H1 (cell line): ENCODE results near the gene IFIT2. TPM values are rescaled to one million over a fixed set of nuclear protein-coding genes. Genes with fewer than 3 reads are reported as not detected.

ENCODE experiments used
- CTCF ChIA-PET: fragments of 300-600 bp; sonication (Branson Sonifier 250); formaldehyde crosslinking; loops from one replicate; lab custom pipeline; 2021; ENCODE audit not compliant: partially characterized antibody; lab: Charles Lee
- POLR2A ChIA-PET: fragments of 300-600 bp; sonication (Branson Sonifier 250); formaldehyde crosslinking; loops from one replicate; lab custom pipeline; 2021; ENCODE audit warnings: inconsistent platforms; ENCODE audit not compliant: partially characterized antibody; lab: Charles Lee
- DNase-seq, 2 experiments: peaks; one replicate each; pipeline versions ENCODE4 v3.0.0 to v3.0.0-alpha.2; 2010 to 2022; ENCODE audit warnings: low spot score in 2 of 2, low read depth in 1 of 2, mixed read lengths in 1 of 2
- FAIRE-seq: peaks from 2 replicates; lab custom pipeline; 2011; peaks lifted over from hg19 to GRCh38; lab: Jason Lieb, UNC
- H2AFZ ChIP-seq: 2 replicates; pipeline ENCODE4 v1.8.1; 2012; ENCODE audit warnings: low read length, inconsistent platforms
- H2AK5ac ChIP-seq: 2 replicates; pipeline ENCODE4 v1.6.1; 2013; ENCODE audit warnings: low read depth, low read length
- H2BK120ac ChIP-seq: replicated peaks from 2 replicates; pipeline ENCODE3; 2013; ENCODE audit warnings: low read depth, low read length, inconsistent platforms
- H2BK12ac ChIP-seq: 2 replicates; pipeline ENCODE4 v1.6.1; 2013; ENCODE audit warnings: low read depth, low read length
- H2BK15ac ChIP-seq: 2 replicates; pipeline ENCODE4 v1.6.1; 2013; ENCODE audit warnings: low read length
- H2BK20ac ChIP-seq: 2 replicates; pipeline ENCODE4 v1.6.1; 2013; ENCODE audit warnings: low read length
- H2BK5ac ChIP-seq: 2 replicates; pipeline ENCODE4 v1.6.1; 2013; ENCODE audit warnings: low read depth, low read length
- H3K14ac ChIP-seq: 2 replicates; pipeline ENCODE4 v1.6.1; 2013; ENCODE audit warnings: inconsistent platforms; ENCODE audit not compliant: insufficient read length
- H3K18ac ChIP-seq: 2 replicates; pipeline ENCODE4 v1.6.1; 2013; ENCODE audit warnings: low read length; ENCODE audit errors: extremely low read depth
- H3K23ac ChIP-seq: 2 replicates; pipeline ENCODE4 v1.6.1; 2013; ENCODE audit warnings: inconsistent platforms; ENCODE audit not compliant: insufficient read length
- H3K23me2 ChIP-seq: 2 replicates; pipeline ENCODE4 v1.6.1; 2013; ENCODE audit warnings: low read depth, low read length
- H3K27ac ChIP-seq: 2 replicates; pipeline ENCODE4 v1.6.1; 2011; ENCODE audit warnings: low read depth, low read length, inconsistent platforms
- H3K27me3 ChIP-seq, 4 experiments: replicated peaks in 1 of 4; 1 replicate in 1 of 4; 2 replicates in 3 of 4; pipeline versions ENCODE4 v1.6.1 to v1.8.1; 2011 to 2013; ENCODE audit warnings: low read length in 3 of 4, mild to moderate bottlenecking in 3 of 4, inconsistent platforms in 2 of 4, mixed read lengths in 2 of 4, moderate library complexity in 1 of 4; ENCODE audit not compliant: control insufficient read depth in 3 of 4, insufficient read depth in 3 of 4; ENCODE audit errors: extremely low read depth in 1 of 4
- H3K36me3 ChIP-seq, 4 experiments: 2 replicates each; pipeline versions ENCODE4 v1.6.1 to v1.8.1; 2011 to 2013; ENCODE audit warnings: mild to moderate bottlenecking in 4 of 4, low read length in 3 of 4, moderate library complexity in 2 of 4, control low read depth in 1 of 4, inconsistent platforms in 1 of 4; ENCODE audit not compliant: insufficient read depth in 4 of 4, control insufficient read depth in 2 of 4
- H3K4ac ChIP-seq: replicated peaks from 2 replicates; pipeline ENCODE3; 2013; ENCODE audit warnings: low read length, low read depth, mixed read lengths, inconsistent platforms; ENCODE audit not compliant: insufficient read length
- H3K4me1 ChIP-seq, 4 experiments: replicated peaks in 1 of 4; 1 replicate in 1 of 4; 2 replicates in 3 of 4; pipeline versions ENCODE4 v1.6.1 to v1.8.1; 2011 to 2013; ENCODE audit warnings: low read length in 3 of 4, inconsistent platforms in 2 of 4, mixed read lengths in 1 of 4; ENCODE audit not compliant: insufficient read depth in 4 of 4, control insufficient read depth in 3 of 4
- H3K4me2 ChIP-seq, 2 experiments: 2 replicates each; pipeline versions ENCODE4 v1.6.1 to v1.8.1; 2011 to 2013; ENCODE audit warnings: low read depth in 2 of 2, low read length in 2 of 2, control low read depth in 1 of 2, inconsistent platforms in 1 of 2, mild to moderate bottlenecking in 1 of 2; ENCODE audit not compliant: insufficient read depth in 1 of 2
- H3K4me3 ChIP-seq, 4 experiments: fragments of 200-600, 300-600 bp in 1 of 4; sonication (generic), shearing (Covaris generic), sonication (Bioruptor Twin) in 1 of 4; 2 replicates each; pipeline versions ENCODE4 v1.5.1 to v1.8.1; 2011 to 2016; ENCODE audit warnings: low read length in 4 of 4, low read depth in 3 of 4, control low read depth in 2 of 4, inconsistent platforms in 2 of 4, mild to moderate bottlenecking in 2 of 4, mixed read lengths in 1 of 4, moderate library complexity in 1 of 4; ENCODE audit not compliant: insufficient read depth in 2 of 4; ENCODE audit errors: extremely low read depth in 1 of 4
- H3K56ac ChIP-seq: replicated peaks from 2 replicates; pipeline ENCODE3; 2013; ENCODE audit warnings: low read depth, mild to moderate bottlenecking, mixed read lengths, low read length, inconsistent platforms; ENCODE audit not compliant: insufficient read length
- H3K79me1 ChIP-seq: 2 replicates; pipeline ENCODE4 v1.6.1; 2013; ENCODE audit warnings: low read depth, low read length, control low read depth
- H3K79me2 ChIP-seq, 2 experiments: 2 replicates each; pipeline versions ENCODE4 v1.6.1 to v1.8.1; 2012 to 2013; ENCODE audit warnings: low read length in 2 of 2, mild to moderate bottlenecking in 2 of 2, inconsistent platforms in 1 of 2; ENCODE audit not compliant: insufficient read depth in 2 of 2, control insufficient read depth in 1 of 2
- H3K9ac ChIP-seq, 4 experiments: replicated peaks in 1 of 4; 1 replicate in 1 of 4; 2 replicates in 3 of 4; pipeline versions ENCODE4 v1.6.1 to v1.8.1; 2011 to 2013; ENCODE audit warnings: low read depth in 3 of 4, low read length in 3 of 4, control low read depth in 2 of 4, mild to moderate bottlenecking in 2 of 4, moderate library complexity in 2 of 4, inconsistent platforms in 1 of 4; ENCODE audit errors: extremely low read depth in 1 of 4
- H3K9me3 ChIP-seq, 2 experiments: 2 replicates each; pipeline versions ENCODE4 v1.6.1 to v1.8.1; 2012 to 2013; ENCODE audit warnings: mild to moderate bottlenecking in 2 of 2, moderate library complexity in 2 of 2, control low read depth in 1 of 2, inconsistent platforms in 1 of 2, low read depth in 1 of 2, low read length in 1 of 2, mixed read lengths in 1 of 2; ENCODE audit not compliant: insufficient read depth in 2 of 2
- H4K20me1 ChIP-seq, 2 experiments: replicated peaks in 1 of 2; 2 replicates each; pipeline versions ENCODE3 to v1.8.1; 2011 to 2013; ENCODE audit warnings: inconsistent platforms in 2 of 2, low read length in 2 of 2, mild to moderate bottlenecking in 1 of 2; ENCODE audit not compliant: insufficient read depth in 2 of 2, control insufficient read depth in 1 of 2
- H4K5ac ChIP-seq: 2 replicates; pipeline ENCODE4 v1.6.1; 2013; ENCODE audit warnings: low read length, low read depth, mixed read lengths, inconsistent platforms; ENCODE audit not compliant: insufficient read length
- H4K8ac ChIP-seq: 2 replicates; pipeline ENCODE4 v1.8.0; 2013; ENCODE audit warnings: mild to moderate bottlenecking, moderate library complexity, low read length, inconsistent platforms; ENCODE audit not compliant: insufficient read depth; ENCODE audit errors: extremely low read depth
- H4K91ac ChIP-seq: replicated peaks from 2 replicates; pipeline ENCODE3; 2013; ENCODE audit warnings: low read length, mixed read lengths, inconsistent platforms; ENCODE audit not compliant: insufficient read length
- BCL11A ChIP-seq, 2 experiments: IDR thresholded peaks; one replicate each; pipeline ENCODE4 v1.6.1; 2011; ENCODE audit warnings: low read depth in 2 of 2, low read length in 2 of 2, mild to moderate bottlenecking in 2 of 2
- CBX8 ChIP-seq: fragments of 300-800, 300-1000 bp; sonication (generic); IDR thresholded peaks from 2 replicates; pipeline ENCODE4 v1.7.1; 2016; ENCODE audit warnings: low read depth, low read length, borderline replicate concordance
- KDM5A ChIP-seq: fragments of 200-600 bp; IDR thresholded peaks from 2 replicates; pipeline ENCODE4 v1.7.1; 2012; ENCODE audit warnings: mild to moderate bottlenecking, low read length, inconsistent platforms, mixed read lengths
- RFX5 ChIP-seq: IDR thresholded peaks from 2 replicates; pipeline ENCODE4 v1.6.1; 2011; ENCODE audit warnings: low read depth, low read length, improper control_type of control experiment, borderline replicate concordance
- TBP ChIP-seq: IDR thresholded peaks from 2 replicates; pipeline ENCODE4 v1.6.1; 2011; ENCODE audit warnings: low read depth, low read length, improper control_type of control experiment
- TEAD4 ChIP-seq: IDR thresholded peaks from 2 replicates; pipeline ENCODE4 v1.6.1; 2012; ENCODE audit warnings: low read depth, low read length, inconsistent platforms, mixed read lengths
- WGBS, 2 experiments: shearing (Covaris generic) in 1 of 2; methylation state at CpG; one replicate each; pipeline versions ENCODE4 v1.1.6 to v1.1.7; 2013 to 2015; ENCODE audit warnings: low lambda C conversion rate in 2 of 2, mixed read lengths in 2 of 2, inconsistent platforms in 1 of 2, low coverage in 1 of 2, missing lambda C conversion rate in 1 of 2; ENCODE audit not compliant: insufficient replicate concordance in 2 of 2, insufficient coverage in 1 of 2, insufficient read length in 1 of 2; ENCODE audit errors: extremely low coverage in 1 of 2, missing lambda C conversion rate in 1 of 2; 5-methylcytosine and 5-hydroxymethylcytosine counted together
- polyA plus RNA-seq, 7 experiments: library from polyadenylated mRNA; depleted of rRNA in 3 of 7; stranded (reverse) in 5 of 7; unstranded in 2 of 7; fragments of >200 nt in 5 of 7; fragments of 200-250 nt in 2 of 7; gene quantifications; 1 replicate in 5 of 7; 2 replicates in 1 of 7; 4 replicates in 1 of 7; pipeline versions ENCODE4 v1.2.1 to v1.2.3, GENCODE V29; 2011 to 2013; ENCODE audit warnings: missing spikeins in 2 of 7, mixed read lengths in 2 of 7
- total RNA-seq: library from RNA; stranded (reverse); fragmentation: NEBNext Ultra II Directional; extraction: Animal tissue kit (Norgen Biotek cat#: 25700); gene quantifications from 2 replicates; pipeline ENCODE4 v1.2.1, GENCODE V29; 2021

IFIT2 gene
- total and polyA plus RNA-seq, 2 of the 8 experiments (the other 6 are each of a cell fraction or from before 2014, with no cell fraction given): 0.03 to 0.35 TPM

GRCh38 chr10:89297356-89297755 lies 4.5 kb upstream of the IFIT2 start:
- ChIA-PET POLR2A (no interaction called here), CTCF (interaction anchor here (0.7 to 1.6 kb wide), 3 partner anchors 35 to 72 kb away, joined by 3 to 5 read pairs (median 4); no protein-coding TSS in a partner anchor)
- Histone ChIP-seq H3K56ac (no peak overlapping the region), H3K27me3 (no peaks in the 10 kb centered on the region), H3K23me2 (no peaks in the 10 kb centered on the region), H3K4me1 (peaks cover 0 to 3% (median 1%) of the 10 kb centered on the region in 4 experiments; a peak in 2 of 7 replicates), H2AFZ (no peak overlapping the region), H2BK120ac (no peak overlapping the region), H2BK12ac (0 out of 2 replicates have a peak overlapping the region, but pooled peaks have one; percentile 39), H3K79me1 (no peaks in the 10 kb centered on the region), H2BK20ac (no peak overlapping the region), H4K91ac (no peak overlapping the region), H3K4me2 (no peak overlapping the region), H3K18ac (no peak overlapping the region), H2AK5ac (no peak overlapping the region), H4K20me1 (no peaks in the 10 kb centered on the region), H4K8ac (no peak overlapping the region), H2BK5ac (no peak overlapping the region), H3K4me3 (no peak overlapping the region), H3K36me3 (no peaks in the 10 kb centered on the region), H3K79me2 (no peaks in the 10 kb centered on the region), H3K27ac (no peak overlapping the region), H2BK15ac (no peak overlapping the region), H3K4ac (no peak overlapping the region), H3K14ac (no peak overlapping the region), H3K23ac (no peak overlapping the region), H3K9me3 (no peaks in the 10 kb centered on the region), H4K5ac (no peak overlapping the region), H3K9ac (no peak overlapping the region)
- FAIRE-seq (no peak), DNase-seq (no peak)
- WGBS, 2 experiments: 96% methylated on average over 4 of the region's 4 CpGs; no CpG with 5 or more reads in 1 of the 2 experiments
- TF ChIP-seq CBX8: no peak
- TF ChIP-seq TEAD4: no peak
- no peak for TF ChIP-seq RFX5
- no peak for TF ChIP-seq KDM5A
- no peak for TF ChIP-seq TBP
- TF ChIP-seq BCL11A (IDR thresholded peaks at IDR 0.05; ENCODE audit: low read depth in 2 of 2, low read length in 2 of 2): no peak
- TF ChIP-seq, all 59 proteins: peak for 0
